Neural progenitor cell (in vitro differentiated cells): Measurements from ENCODE around the gene KRTAP10-5.

Experiments used
- CTCF ChIP-seq: fragments of 200-600 bp; sonication (generic); IDR thresholded peaks from 2 replicates; pipeline ENCODE4 v1.5.1; 2017; ENCODE audit warnings: antibody characterized with exemption, mild to moderate bottlenecking
- EZH2 ChIP-seq: fragments of 200-600 bp; sonication (generic); IDR thresholded peaks from 2 replicates; pipeline ENCODE4 v1.6.1; 2017; ENCODE audit warnings: antibody characterized with exemption, mild to moderate bottlenecking, moderate library complexity

GRCh38 chr21:44619886-44620285 lies 39.5 kb upstream of the KRTAP10-5 start:
- TF ChIP-seq EZH2 = no peak
- TF ChIP-seq CTCF = no peak
